H9 (cell line): ENCODE data around the gene ASCC3. TPM values are rescaled to one million over a fixed set of nuclear protein-coding genes. Genes with fewer than 3 reads are reported as not detected.
A peak's percentile ranks its signal among the peaks of the same experiment; 100 is the strongest.

Experiments
- DNase-seq: peaks from one replicate; pipeline ENCODE4 v3.0.0-alpha.2; 2017
- H2AFZ ChIP-seq: one replicate; pipeline ENCODE4 v1.6.1; 2013; ENCODE audit warnings: mild to moderate bottlenecking, low read length, control low read depth, moderate library complexity
- H2AK5ac ChIP-seq: 2 replicates; pipeline ENCODE4 v1.6.1; 2013; ENCODE audit warnings: low read length, control low read depth, mixed read lengths; ENCODE audit not compliant: insufficient read length
- H2BK120ac ChIP-seq: one replicate; pipeline ENCODE4 v1.6.1; 2013; ENCODE audit warnings: low read depth, mild to moderate bottlenecking, low read length, control low read depth, inconsistent platforms; ENCODE audit not compliant: poor library complexity, severe bottlenecking
- H2BK12ac ChIP-seq: 2 replicates; pipeline ENCODE4 v1.6.1; 2013; ENCODE audit warnings: low read length, control low read depth, mixed read lengths, low read depth; ENCODE audit not compliant: insufficient read length
- H2BK15ac ChIP-seq: 2 replicates; pipeline ENCODE4 v1.6.1; 2013; ENCODE audit warnings: low read depth, low read length, control low read depth
- H2BK20ac ChIP-seq: one replicate; pipeline ENCODE4 v1.6.1; 2013; ENCODE audit warnings: low read depth, mild to moderate bottlenecking, low read length, control low read depth, inconsistent platforms; ENCODE audit not compliant: poor library complexity, severe bottlenecking
- H2BK5ac ChIP-seq: 2 replicates; pipeline ENCODE4 v1.6.1; 2013; ENCODE audit warnings: low read length, control low read depth, mixed read lengths; ENCODE audit not compliant: insufficient read length
- H3K14ac ChIP-seq: 2 replicates; pipeline ENCODE4 v1.6.1; 2013; ENCODE audit warnings: low read length, control low read depth; ENCODE audit not compliant: insufficient read depth
- H3K18ac ChIP-seq: 2 replicates; pipeline ENCODE4 v1.6.1; 2013; ENCODE audit warnings: low read depth, mild to moderate bottlenecking, mixed read lengths, low read length, control low read depth; ENCODE audit not compliant: insufficient read length
- H3K23ac ChIP-seq: 2 replicates; pipeline ENCODE4 v1.6.1; 2013; ENCODE audit warnings: low read length, control low read depth, mixed read lengths, low read depth; ENCODE audit not compliant: insufficient read length
- H3K23me2 ChIP-seq: 2 replicates; pipeline ENCODE4 v1.6.1; 2013; ENCODE audit warnings: low read depth, mild to moderate bottlenecking, mixed read lengths, low read length, control low read depth; ENCODE audit not compliant: insufficient read length, poor library complexity, severe bottlenecking
- H3K27ac ChIP-seq: 2 replicates; pipeline ENCODE4 v1.5.1; 2013; ENCODE audit warnings: low read length, control low read depth, mixed read lengths, low read depth; ENCODE audit not compliant: insufficient read length
- H3K27me3 ChIP-seq: 2 replicates; pipeline ENCODE4 v1.6.1; 2013; ENCODE audit warnings: low read length, control low read depth, inconsistent platforms; ENCODE audit not compliant: insufficient read depth
- H3K4ac ChIP-seq: 2 replicates; pipeline ENCODE4 v1.6.1; 2013; ENCODE audit warnings: low read depth, mild to moderate bottlenecking, control low read depth, inconsistent platforms, low read length, moderate library complexity
- H3K4me1 ChIP-seq: 2 replicates; pipeline ENCODE4 v1.6.1; 2013; ENCODE audit warnings: low read length, control low read depth, inconsistent platforms; ENCODE audit not compliant: insufficient read depth
- H3K4me2 ChIP-seq: 2 replicates; pipeline ENCODE4 v1.6.1; 2013; ENCODE audit warnings: low read length, control low read depth, mixed read lengths; ENCODE audit not compliant: insufficient read length, insufficient read depth
- H3K56ac ChIP-seq: 2 replicates; pipeline ENCODE4 v1.6.1; 2013; ENCODE audit warnings: low read depth, mild to moderate bottlenecking, mixed read lengths, low read length, control low read depth; ENCODE audit not compliant: insufficient read length
- H3K79me1 ChIP-seq: 2 replicates; pipeline ENCODE4 v1.6.1; 2013; ENCODE audit warnings: low read depth, mild to moderate bottlenecking, moderate library complexity, low read length, control low read depth, inconsistent platforms; ENCODE audit not compliant: insufficient read depth, poor library complexity, severe bottlenecking
- H3K79me2 ChIP-seq: 2 replicates; pipeline ENCODE4 v1.6.1; 2013; ENCODE audit warnings: low read length, control low read depth, inconsistent platforms; ENCODE audit not compliant: insufficient read depth
- H3K9ac ChIP-seq: 2 replicates; pipeline ENCODE4 v1.6.1; 2013; ENCODE audit warnings: low read length, control low read depth, mixed read lengths; ENCODE audit not compliant: insufficient read length; ENCODE audit errors: extremely low read depth
- H3K9me3 ChIP-seq: one replicate; pipeline ENCODE4 v1.6.1; 2013; ENCODE audit warnings: low read depth, low read length, inconsistent platforms; ENCODE audit not compliant: control insufficient read depth
- H3T11ph ChIP-seq: one replicate; pipeline ENCODE4 v1.6.1; 2013; ENCODE audit warnings: mild to moderate bottlenecking, low read length, control low read depth, inconsistent platforms
- H4K20me1 ChIP-seq: one replicate; pipeline ENCODE4 v1.6.1; 2013; ENCODE audit not compliant: control insufficient read depth, insufficient read length, insufficient read depth
- H4K5ac ChIP-seq: 2 replicates; pipeline ENCODE4 v1.6.1; 2013; ENCODE audit warnings: low read depth, mild to moderate bottlenecking, mixed read lengths, low read length, control low read depth; ENCODE audit not compliant: insufficient read length
- H4K8ac ChIP-seq: replicated peaks from 2 replicates; pipeline ENCODE4 v1.6.1; 2013; ENCODE audit warnings: low read length, control low read depth, mixed read lengths, low read depth; ENCODE audit not compliant: insufficient read length
- H4K91ac ChIP-seq: 2 replicates; pipeline ENCODE4 v1.6.1; 2013; ENCODE audit warnings: low read depth, mild to moderate bottlenecking, moderate library complexity, mixed read lengths, low read length, control low read depth; ENCODE audit not compliant: insufficient read length
- H3K27ac Mint-ChIP-seq, 3 experiments: 2 replicates in 2 of 3; 3 replicates in 1 of 3; pipeline ENCODE4 v1.8.0; 2020 to 2021; ENCODE audit warnings: mixed read lengths in 3 of 3, mild to moderate bottlenecking in 1 of 3, moderate library complexity in 1 of 3
- H3K27me3 Mint-ChIP-seq: 2 replicates; pipeline ENCODE4 v1.8.0; 2021; ENCODE audit warnings: low read depth, mild to moderate bottlenecking, moderate library complexity, mixed read lengths
- H3K36me3 Mint-ChIP-seq, 3 experiments: 2 replicates in 2 of 3; 3 replicates in 1 of 3; pipeline ENCODE4 v1.8.0; 2020 to 2021; ENCODE audit warnings: low read depth in 3 of 3, mixed read lengths in 3 of 3; ENCODE audit not compliant: insufficient read depth in 1 of 3
- H3K4me1 Mint-ChIP-seq, 2 experiments: 2 replicates each; pipeline ENCODE4 v1.8.0; 2020; ENCODE audit warnings: mixed read lengths in 2 of 2
- H3K4me3 Mint-ChIP-seq, 2 experiments: 2 replicates in 1 of 2; 3 replicates in 1 of 2; pipeline ENCODE4 v1.8.0; 2020 to 2021; ENCODE audit warnings: mild to moderate bottlenecking in 2 of 2, mixed read lengths in 2 of 2, moderate library complexity in 1 of 2
- H3K9me3 Mint-ChIP-seq, 2 experiments: 2 replicates in 1 of 2; 3 replicates in 1 of 2; pipeline ENCODE4 v1.8.0; 2020; ENCODE audit warnings: mild to moderate bottlenecking in 2 of 2, mixed read lengths in 2 of 2, moderate library complexity in 1 of 2
- WGBS: extraction: QIAGEN DNeasy Blood & Tissue Kit; methylation state at CpG from one replicate; pipeline ENCODE4 v1.1.7; 2013; ENCODE audit warnings: missing lambda C conversion rate, low lambda C conversion rate, mixed read lengths; ENCODE audit not compliant: insufficient read length; ENCODE audit errors: extremely low coverage; 5-methylcytosine and 5-hydroxymethylcytosine counted together
- total RNA-seq: library from RNA; stranded (reverse); gene quantifications from 2 replicates; pipeline ENCODE4 v1.2.1, GENCODE V29; 2021
- TF ChIP-seq, protein P1 (sequence below): fragments of 200-600 bp; sonication (generic); conservative IDR thresholded peaks from 3 replicates; pipeline ENCODE4 v1.8.0; 2021; ENCODE audit warnings: antibody characterized with exemption, mild to moderate bottlenecking

Gene ASCC3
- total RNA-seq, 1 experiment from 2014 or later = 63.8 TPM

DNA sequence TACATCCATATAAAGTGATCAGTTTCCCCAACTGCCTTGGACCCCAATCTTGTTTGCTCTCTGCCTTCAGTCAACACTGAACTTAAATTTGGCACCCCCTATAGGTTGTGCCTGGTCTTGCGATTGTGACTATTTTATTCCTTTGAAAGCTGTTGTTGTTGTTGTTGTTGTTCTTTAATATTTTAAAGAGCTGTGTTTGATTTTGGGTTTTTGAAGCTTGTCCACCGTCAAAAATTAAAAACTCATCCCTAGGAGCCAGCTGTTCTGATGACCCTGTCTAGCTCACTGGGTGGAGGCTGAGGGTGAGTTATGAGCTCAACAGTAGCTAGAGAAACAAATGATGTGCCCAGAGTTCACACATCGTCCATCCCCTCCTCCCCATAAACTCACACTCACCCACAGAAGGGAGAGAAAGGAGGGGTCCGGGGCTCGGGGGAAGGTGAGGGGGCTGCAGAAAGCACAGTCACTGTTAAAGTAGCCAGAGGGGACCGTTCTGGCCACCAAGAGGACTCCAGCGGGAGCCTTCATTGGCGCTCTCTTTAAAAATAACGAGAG, 420.4 kb downstream of the ASCC3 start:
- Histone ChIP-seq H3K27me3 (peaks cover 93% of the 10 kb centered on the region), H3K27ac (no peak overlapping the region), H3K79me1 (no peaks in the 10 kb centered on the region), H3K79me2 (no peaks in the 10 kb centered on the region), H2BK12ac (no peak overlapping the region), H2BK15ac (no peak overlapping the region), H2AK5ac (no peak overlapping the region), H3K9ac (no peak overlapping the region), H2AFZ (no peak overlapping the region), H3K23me2 (peaks cover 22% of the 10 kb centered on the region), H4K20me1 (no peaks in the 10 kb centered on the region), H2BK5ac (no peak overlapping the region), H3K14ac (no peak overlapping the region), H4K8ac (no peak overlapping the region), H3K4me2 (peak overlapping the region; percentile 31), H2BK120ac (no peak overlapping the region), H4K5ac (no peak overlapping the region), H3K4ac (no peak overlapping the region), H3K18ac (no peak overlapping the region), H4K91ac (no peak overlapping the region), H3K9me3 (no peaks in the 10 kb centered on the region), H3K4me1 (peaks cover 2% of the 10 kb centered on the region; the same call in 1 of the 2 replicates), H3K56ac (no peak overlapping the region), H2BK20ac (no peak overlapping the region), H3K23ac (no peak overlapping the region), H3T11ph (no peak overlapping the region)
- Mint-ChIP-seq H3K36me3 (no peaks in the 10 kb centered on the region), H3K4me3 (peak overlapping the region in 1 of 2 experiments; percentile 68; a peak in 3 of 5 replicates), H3K27me3 (no peaks in the 10 kb centered on the region; the same call in 1 of the 2 replicates), H3K27ac (no peak overlapping the region), H3K4me1 (peaks cover 39 to 67% of the 10 kb centered on the region in 2 experiments), H3K9me3 (peaks cover 0 to 13% of the 10 kb centered on the region in 2 experiments; a peak in 2 of 5 replicates)
- peak; percentile 44 for DNase-seq
- TF ChIP-seq, protein P1, sequence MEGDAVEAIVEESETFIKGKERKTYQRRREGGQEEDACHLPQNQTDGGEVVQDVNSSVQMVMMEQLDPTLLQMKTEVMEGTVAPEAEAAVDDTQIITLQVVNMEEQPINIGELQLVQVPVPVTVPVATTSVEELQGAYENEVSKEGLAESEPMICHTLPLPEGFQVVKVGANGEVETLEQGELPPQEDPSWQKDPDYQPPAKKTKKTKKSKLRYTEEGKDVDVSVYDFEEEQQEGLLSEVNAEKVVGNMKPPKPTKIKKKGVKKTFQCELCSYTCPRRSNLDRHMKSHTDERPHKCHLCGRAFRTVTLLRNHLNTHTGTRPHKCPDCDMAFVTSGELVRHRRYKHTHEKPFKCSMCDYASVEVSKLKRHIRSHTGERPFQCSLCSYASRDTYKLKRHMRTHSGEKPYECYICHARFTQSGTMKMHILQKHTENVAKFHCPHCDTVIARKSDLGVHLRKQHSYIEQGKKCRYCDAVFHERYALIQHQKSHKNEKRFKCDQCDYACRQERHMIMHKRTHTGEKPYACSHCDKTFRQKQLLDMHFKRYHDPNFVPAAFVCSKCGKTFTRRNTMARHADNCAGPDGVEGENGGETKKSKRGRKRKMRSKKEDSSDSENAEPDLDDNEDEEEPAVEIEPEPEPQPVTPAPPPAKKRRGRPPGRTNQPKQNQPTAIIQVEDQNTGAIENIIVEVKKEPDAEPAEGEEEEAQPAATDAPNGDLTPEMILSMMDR = peak; percentile 78
- WGBS = no CpG with 5 or more reads among the region's 9 CpGs
